ENCODE data around the gene TGFBR3.

The TGFBR3 gene

GRCh38 chr1:91771717-91772116 is 114.2 kb downstream of the TGFBR3 start:
- Histone ChIP-seq H3K36me3 (ENCODE audit: insufficient read depth, low read length) (no peaks in the 10 kb centered on the region), H3K4me2 (ENCODE audit: insufficient read depth, low read length) (no peak overlapping the region), H3K9ac (ENCODE audit: low read depth, low read length) (no peak overlapping the region), H4K20me1 (ENCODE audit: insufficient read depth, low read length) (no peaks in the 10 kb centered on the region), H2AFZ (ENCODE audit: low read depth, low read length) (no peak overlapping the region), H3K4me3 (ENCODE audit: low read depth in 1 of 2, low read length in 2 of 2) (no peak overlapping the region), H3K79me2 (ENCODE audit: insufficient read depth, low read length) (no peaks in the 10 kb centered on the region), H3K9me3 (ENCODE audit: insufficient read depth, low read length, severe bottlenecking) (no peaks in the 10 kb centered on the region), H3K27ac (ENCODE audit: low read length) (no peak overlapping the region), H3K27me3 (ENCODE audit: insufficient read depth, low read length, poor library complexity) (peaks cover 3% of the 10 kb centered on the region), H3K4me1 (ENCODE audit: insufficient read depth, low read length) (no peaks in the 10 kb centered on the region)
- TF ChIP-seq EZH2 (IDR thresholded peaks at IDR 0.05; ENCODE audit: borderline replicate concordance, low read depth, low read length, severe bottlenecking) (no peak), CTCF (IDR thresholded peaks at IDR 0.05; ENCODE audit: borderline replicate concordance, extremely low read depth, low read length, poor library complexity, severe bottlenecking) (no peak)
- DNase-seq (no peak), ATAC-seq (ENCODE audit: insufficient read depth, low read depth) (no peak)

- H3K9ac ChIP-seq (ENCODE audit: low read depth, low read length): no peak overlapping the region
- H2AFZ ChIP-seq (ENCODE audit: low read depth, low read length): no peak overlapping the region
- H3K9me3 ChIP-seq (ENCODE audit: insufficient read depth, low read length, severe bottlenecking): no peaks in the 10 kb centered on the region
- H4K20me1 ChIP-seq (ENCODE audit: insufficient read depth, low read length): no peaks in the 10 kb centered on the region
- TF ChIP-seq EZH2 (IDR thresholded peaks at IDR 0.05; ENCODE audit: borderline replicate concordance, low read depth, low read length, severe bottlenecking) (no peak), CTCF (IDR thresholded peaks at IDR 0.05; ENCODE audit: borderline replicate concordance, extremely low read depth, low read length, poor library complexity, severe bottlenecking) (no peak)
- H3K4me3 ChIP-seq (ENCODE audit: low read depth in 1 of 2, low read length in 2 of 2): no peak overlapping the region
- DNase-seq (no peak), ATAC-seq (ENCODE audit: insufficient read depth, low read depth) (no peak)
- H3K27ac ChIP-seq (ENCODE audit: low read length): no peak overlapping the region
- no peaks in the 10 kb centered on the region for H3K4me1 ChIP-seq (ENCODE audit: insufficient read depth, low read length)
- H3K4me2 ChIP-seq (ENCODE audit: insufficient read depth, low read length): no peak overlapping the region
- no peaks in the 10 kb centered on the region for H3K36me3 ChIP-seq (ENCODE audit: insufficient read depth, low read length)
- H3K27me3 ChIP-seq (ENCODE audit: insufficient read depth, low read length, poor library complexity): no peaks in the 10 kb centered on the region
- no peaks in the 10 kb centered on the region for H3K79me2 ChIP-seq (ENCODE audit: insufficient read depth, low read length)
Observed at GRCh38 chr1:91770667-91771268, 115.2 kb downstream of the TGFBR3 start.

GRCh38 chr1:91769742-91770141 is 116.2 kb downstream of the TGFBR3 start:
- H3K27me3 ChIP-seq (ENCODE audit: insufficient read depth, low read length, poor library complexity): no peaks in the 10 kb centered on the region
- H3K36me3 ChIP-seq (ENCODE audit: insufficient read depth, low read length): no peaks in the 10 kb centered on the region
- no peaks in the 10 kb centered on the region for H3K4me1 ChIP-seq (ENCODE audit: insufficient read depth, low read length)
- H3K4me2 ChIP-seq (ENCODE audit: insufficient read depth, low read length): no peak overlapping the region
- H2AFZ ChIP-seq (ENCODE audit: low read depth, low read length): no peak overlapping the region
- H4K20me1 ChIP-seq (ENCODE audit: insufficient read depth, low read length): no peaks in the 10 kb centered on the region
- no peaks in the 10 kb centered on the region for H3K9me3 ChIP-seq (ENCODE audit: insufficient read depth, low read length, severe bottlenecking)
- DNase-seq (no peak), ATAC-seq (ENCODE audit: insufficient read depth, low read depth) (no peak)
- no peak overlapping the region for H3K4me3 ChIP-seq (ENCODE audit: low read depth in 1 of 2, low read length in 2 of 2)
- TF ChIP-seq EZH2 (IDR thresholded peaks at IDR 0.05; ENCODE audit: borderline replicate concordance, low read depth, low read length, severe bottlenecking) (no peak), CTCF (IDR thresholded peaks at IDR 0.05; ENCODE audit: borderline replicate concordance, extremely low read depth, low read length, poor library complexity, severe bottlenecking) (no peak)
- H3K79me2 ChIP-seq (ENCODE audit: insufficient read depth, low read length): no peaks in the 10 kb centered on the region
- H3K27ac ChIP-seq (ENCODE audit: low read length): no peak overlapping the region
- H3K9ac ChIP-seq (ENCODE audit: low read depth, low read length): no peak overlapping the region

Data from DND-41 (cell line).